Activated naive CD4-positive, alpha-beta T cell treated with anti-CD3 and anti-CD28 coated beads, Interleukin-2, amount 50 U/mL, for 72 hours (primary cell): ENCODE results near the gene PGR. TPM values are rescaled to one million over a fixed set of nuclear protein-coding genes. Genes with fewer than 3 reads are reported as not detected.

Experiments used
- ATAC-seq, 2 donors: fragments of 150-1000 bp; cut with Tn5 transposase; 2 replicates each; pipeline ENCODE4 v1.10.0; 2021; ENCODE audit warnings: mild to moderate bottlenecking in 2 of 2, moderate library complexity in 2 of 2
- DNase-seq, 2 donors: peaks; one replicate each; pipeline ENCODE4 v3.0.0; 2021 to 2022; ENCODE audit warnings: low spot score in 2 of 2
- H3K27ac Mint-ChIP-seq, 2 donors: one replicate each; pipeline ENCODE4 v1.8.0; 2022; ENCODE audit warnings: mild to moderate bottlenecking in 2 of 2, mixed read lengths in 2 of 2
- H3K36me3 Mint-ChIP-seq, 2 donors: one replicate each; pipeline ENCODE4 v1.8.0; 2022; ENCODE audit warnings: mixed read lengths in 2 of 2
- H3K9me3 Mint-ChIP-seq, 2 donors: one replicate each; pipeline ENCODE4 v1.8.0; 2022; ENCODE audit warnings: mixed read lengths in 2 of 2
- total RNA-seq, 2 donors: library from RNA; stranded (reverse); gene quantifications; one replicate each; pipeline ENCODE4 v1.2.3, GENCODE V29; 2022

PGR gene
- total RNA-seq, 2 donors from 2014 or later: not detected

- peaks cover 0 to 3% of the 10 kb centered on the region in 2 donors for H3K9me3 Mint-ChIP-seq
- H3K27ac Mint-ChIP-seq: no peak overlapping the region
- DNase-seq (no peak), ATAC-seq (no peak)
- H3K36me3 Mint-ChIP-seq: no peaks in the 10 kb centered on the region
These were observed 138.7 kb downstream of the PGR start for GRCh38 chr11:100990931-100991330.

- Mint-ChIP-seq H3K9me3 (peaks cover 0 to 13% of the 10 kb centered on the region in 2 donors), H3K36me3 (no peaks in the 10 kb centered on the region), H3K27ac (no peak overlapping the region)
- DNase-seq (no peak), ATAC-seq (no peak)
These were observed 144.9 kb downstream of the PGR start for GRCh38 chr11:100984668-100985067.

- Mint-ChIP-seq H3K36me3 (no peaks in the 10 kb centered on the region), H3K27ac (no peak overlapping the region), H3K9me3 (peaks cover 7 to 17% of the 10 kb centered on the region in 2 donors)
- ATAC-seq: no peak
- no peak for DNase-seq
These were observed 148.3 kb downstream of the PGR start for GRCh38 chr11:100981196-100981824.

- DNase-seq: no peak
- Mint-ChIP-seq H3K27ac (no peak overlapping the region), H3K36me3 (no peaks in the 10 kb centered on the region), H3K9me3 (peaks cover 7 to 9% of the 10 kb centered on the region in 2 donors)
- no peak for ATAC-seq
These were observed 149.5 kb downstream of the PGR start for GRCh38 chr11:100980156-100980555.
